ENCODE measurements around the gene LYSMD2. TPM values are rescaled to one million over a fixed set of nuclear protein-coding genes. Genes with fewer than 3 reads are reported as not detected.

LYSMD2 gene
- total and polyA plus RNA-seq, 4 experiments from 2014 or later = 33.0 to 70.8 (median 49.1) TPM

- POLR2A ChIA-PET (ENCODE audit: partially characterized antibody) = no interaction called here
These were observed 28.9 kb upstream of the LYSMD2 start for GRCh38 chr15:51766341-51766740.

DNA sequence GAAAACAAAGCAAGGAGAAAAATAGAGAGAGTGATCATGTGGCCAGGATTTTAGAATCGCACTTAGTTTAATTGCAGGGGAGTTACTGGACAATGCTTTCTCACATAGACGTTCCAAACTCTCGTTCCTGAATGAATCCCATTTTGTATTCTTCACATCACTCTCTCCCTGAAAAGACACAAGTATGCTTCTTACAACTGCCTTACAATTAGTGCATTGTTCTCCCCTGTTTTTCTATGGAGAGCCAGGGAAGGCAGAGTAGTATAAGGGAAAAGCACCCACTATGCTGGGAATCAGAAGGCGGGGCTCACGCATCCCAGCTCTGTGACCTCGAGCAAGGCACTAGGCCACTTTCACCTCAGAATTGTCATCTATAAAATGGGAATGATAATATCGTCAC, 28.3 kb upstream of the LYSMD2 start:
- ChIA-PET CTCF (ENCODE audit: partially characterized antibody) (interaction anchor here (3.1 to 4.4 kb wide), 2 partner anchors 11 to 115 kb away, joined by 15 to 24 read pairs; no protein-coding TSS in a partner anchor), POLR2A (ENCODE audit: partially characterized antibody) (no interaction called here)
- peaks cover 11 to 23% (median 15%) of the 10 kb centered on the region in 4 donors for H3K4me1 Mint-ChIP-seq
- no peak overlapping the region for H3K4me3 Mint-ChIP-seq
- Histone ChIP-seq H3K9me3 (ENCODE audit: control insufficient read depth in 1 of 2, low read length in 2 of 2) (no peaks in the 10 kb centered on the region), H3K4me1 (ENCODE audit: insufficient read depth, low read length) (peaks cover 9% of the 10 kb centered on the region), H3K4me3 (ENCODE audit: low read length in 2 of 2) (no peak overlapping the region), H3K27me3 (ENCODE audit: insufficient read depth, low read length) (no peaks in the 10 kb centered on the region), H3K36me3 (ENCODE audit: insufficient read depth, low read length) (no peaks in the 10 kb centered on the region), H3K27ac (ENCODE audit: low read depth, low read length) (no peak overlapping the region)
- no peak for DNase-seq
- H3K9me3 Mint-ChIP-seq = no peaks in the 10 kb centered on the region
- intact Hi-C loops (cut with micrococcal nuclease) = no loop called here
- peaks cover 20 to 26% of the 10 kb centered on the region in 2 donors for H3K36me3 Mint-ChIP-seq
- peak overlapping the region in 1 of 7 donors; percentile 9 for H3K27ac Mint-ChIP-seq
- no peaks in the 10 kb centered on the region for H3K27me3 Mint-ChIP-seq

More at GRCh38 chr15:51766341-51766740, 28.9 kb upstream of the LYSMD2 start:
- Mint-ChIP-seq H3K27ac (no peak overlapping the region), H3K4me3 (no peak overlapping the region), H3K36me3 (peaks cover 22 to 30% of the 10 kb centered on the region in 2 donors), H3K9me3 (no peaks in the 10 kb centered on the region), H3K27me3 (no peaks in the 10 kb centered on the region), H3K4me1 (peaks cover 11 to 23% (median 14%) of the 10 kb centered on the region in 4 donors)
- H3K9me3 ChIP-seq (ENCODE audit: control insufficient read depth in 1 of 2, low read length in 2 of 2) = no peaks in the 10 kb centered on the region
- no peak for DNase-seq
- no peaks in the 10 kb centered on the region for H3K27me3 ChIP-seq (ENCODE audit: insufficient read depth, low read length)
- H3K4me3 ChIP-seq (ENCODE audit: low read length in 2 of 2) = no peak overlapping the region
- peaks cover 9% of the 10 kb centered on the region for H3K4me1 ChIP-seq (ENCODE audit: insufficient read depth, low read length)
- intact Hi-C loops (cut with micrococcal nuclease) = no loop called here
- CTCF ChIA-PET (ENCODE audit: partially characterized antibody) = interaction anchor here (1.7 to 4.4 kb wide), 3 partner anchors 9 to 116 kb away, joined by 5 to 24 read pairs (median 15); no protein-coding TSS in a partner anchor
- H3K27ac ChIP-seq (ENCODE audit: low read depth, low read length) = no peak overlapping the region
- no peaks in the 10 kb centered on the region for H3K36me3 ChIP-seq (ENCODE audit: insufficient read depth, low read length)

- Mint-ChIP-seq H3K9me3 (no peaks in the 10 kb centered on the region), H3K4me1 (peaks cover 3 to 6% (median 4%) of the 10 kb centered on the region in 4 donors), H3K4me3 (no peak overlapping the region), H3K27me3 (no peaks in the 10 kb centered on the region), H3K36me3 (peaks cover 0 to 1% of the 10 kb centered on the region in 2 donors), H3K27ac (no peak overlapping the region)
- intact Hi-C loops (cut with micrococcal nuclease) = no loop called here
- Histone ChIP-seq H3K27ac (ENCODE audit: low read depth, low read length) (no peak overlapping the region), H3K4me1 (ENCODE audit: insufficient read depth, low read length) (no peaks in the 10 kb centered on the region), H3K27me3 (ENCODE audit: insufficient read depth, low read length) (no peaks in the 10 kb centered on the region), H3K4me3 (ENCODE audit: low read length in 2 of 2) (no peak overlapping the region), H3K9me3 (ENCODE audit: control insufficient read depth in 1 of 2, low read length in 2 of 2) (no peaks in the 10 kb centered on the region), H3K36me3 (ENCODE audit: insufficient read depth, low read length) (no peaks in the 10 kb centered on the region)
- DNase-seq = no peak
- ChIA-PET POLR2A (ENCODE audit: partially characterized antibody) (no interaction called here), CTCF (ENCODE audit: partially characterized antibody) (interaction anchor here (1.2 to 2.0 kb wide), 5 partner anchors 15 to 113 kb away, joined by 3 to 6 read pairs (median 4); no protein-coding TSS in a partner anchor)
These were observed 23.4 kb upstream of the LYSMD2 start for GRCh38 chr15:51760805-51761204.

- CTCF ChIA-PET (ENCODE audit: partially characterized antibody) = no interaction called here
- Histone ChIP-seq H3K4me1 (ENCODE audit: insufficient read depth, low read length) (no peaks in the 10 kb centered on the region), H3K36me3 (ENCODE audit: insufficient read depth, low read length) (no peaks in the 10 kb centered on the region), H3K9me3 (ENCODE audit: control insufficient read depth in 1 of 2, low read length in 2 of 2) (no peaks in the 10 kb centered on the region), H3K27me3 (ENCODE audit: insufficient read depth, low read length) (no peaks in the 10 kb centered on the region), H3K4me3 (ENCODE audit: low read length in 2 of 2) (no peak overlapping the region), H3K27ac (ENCODE audit: low read depth, low read length) (no peak overlapping the region)
- Mint-ChIP-seq H3K4me3 (no peak overlapping the region), H3K27ac (no peak overlapping the region), H3K9me3 (no peaks in the 10 kb centered on the region), H3K27me3 (no peaks in the 10 kb centered on the region), H3K4me1 (peaks cover under 1 to 13% (median 9%) of the 10 kb centered on the region in 4 donors), H3K36me3 (no peaks in the 10 kb centered on the region)
- DNase-seq = no peak
- intact Hi-C loops (cut with micrococcal nuclease) = no loop called here
- POLR2A ChIA-PET (ENCODE audit: partially characterized antibody) = no interaction called here
These were observed 22.2 kb upstream of the LYSMD2 start for GRCh38 chr15:51759557-51760070.

- H3K27ac Mint-ChIP-seq = peak overlapping the region in 1 of 7 donors; percentile 40
- H3K36me3 ChIP-seq (ENCODE audit: insufficient read depth, low read length) = no peaks in the 10 kb centered on the region
- intact Hi-C loops (cut with micrococcal nuclease) = no loop called here
- H3K27ac ChIP-seq (ENCODE audit: low read depth, low read length) = no peak overlapping the region
- H3K4me3 ChIP-seq (ENCODE audit: low read length in 2 of 2) = no peak overlapping the region
- no peak for DNase-seq
- peaks cover 8% of the 10 kb centered on the region for H3K4me1 ChIP-seq (ENCODE audit: insufficient read depth, low read length)
- peaks cover 11 to 23% (median 15%) of the 10 kb centered on the region in 4 donors for H3K4me1 Mint-ChIP-seq
- H3K9me3 ChIP-seq (ENCODE audit: control insufficient read depth in 1 of 2, low read length in 2 of 2) = no peaks in the 10 kb centered on the region
- no peak overlapping the region for H3K4me3 Mint-ChIP-seq
- no peaks in the 10 kb centered on the region for H3K27me3 ChIP-seq (ENCODE audit: insufficient read depth, low read length)
- no peaks in the 10 kb centered on the region for H3K9me3 Mint-ChIP-seq
- no peaks in the 10 kb centered on the region for H3K36me3 Mint-ChIP-seq
- ChIA-PET POLR2A (ENCODE audit: partially characterized antibody) (no interaction called here), CTCF (ENCODE audit: partially characterized antibody) (interaction anchor here (1.1 to 3.7 kb wide), 3 partner anchors 11 to 109 kb away, joined by 3 to 31 read pairs (median 13); no protein-coding TSS in a partner anchor)
- H3K27me3 Mint-ChIP-seq = no peaks in the 10 kb centered on the region
These were observed 21.2 kb upstream of the LYSMD2 start for GRCh38 chr15:51758645-51759044.

GRCh38 chr15:51757450-51757849, 20.0 kb upstream of the LYSMD2 start:
- Mint-ChIP-seq H3K4me1 (peaks cover 14 to 34% (median 23%) of the 10 kb centered on the region in 4 donors), H3K9me3 (no peaks in the 10 kb centered on the region)
- POLR2A ChIA-PET (ENCODE audit: partially characterized antibody) = interaction anchor here (0.6 to 2.6 kb wide), 2 partner anchors 20 to 101 kb away, joined by 3 to 13 read pairs; partner anchors contain the start of gene LYSMD2

GRCh38 chr15:51756482-51756881, 19.0 kb upstream of the LYSMD2 start:
- intact Hi-C loops (cut with micrococcal nuclease) = no loop called here
- Mint-ChIP-seq H3K27ac (no peak overlapping the region), H3K4me1 (peaks cover 16 to 39% (median 27%) of the 10 kb centered on the region in 4 donors), H3K9me3 (no peaks in the 10 kb centered on the region), H3K27me3 (no peaks in the 10 kb centered on the region), H3K36me3 (no peaks in the 10 kb centered on the region), H3K4me3 (no peak overlapping the region)
- Histone ChIP-seq H3K4me3 (ENCODE audit: low read length in 2 of 2) (no peak overlapping the region), H3K4me1 (ENCODE audit: insufficient read depth, low read length) (peaks cover 20% of the 10 kb centered on the region), H3K27me3 (ENCODE audit: insufficient read depth, low read length) (no peaks in the 10 kb centered on the region), H3K27ac (ENCODE audit: low read depth, low read length) (no peak overlapping the region), H3K36me3 (ENCODE audit: insufficient read depth, low read length) (no peaks in the 10 kb centered on the region), H3K9me3 (ENCODE audit: control insufficient read depth in 1 of 2, low read length in 2 of 2) (no peaks in the 10 kb centered on the region)
- POLR2A ChIA-PET (ENCODE audit: partially characterized antibody) = interaction anchor here (2.6 kb wide), 1 partner anchor 19 kb away, joined by 13 read pairs; the partner anchor contains the start of gene LYSMD2
- DNase-seq = no peak
- CTCF ChIA-PET (ENCODE audit: partially characterized antibody) = interaction anchor here (0.6 to 6.5 kb wide), 6 partner anchors 13 to 500 kb away, joined by 3 to 31 read pairs (median 8); partner anchors contain the start of gene LYSMD2

More at GRCh38 chr15:51757450-51757849, 20.0 kb upstream of the LYSMD2 start:
- Histone ChIP-seq H3K27me3 (ENCODE audit: insufficient read depth, low read length) (no peaks in the 10 kb centered on the region), H3K4me1 (ENCODE audit: insufficient read depth, low read length) (peaks cover 14% of the 10 kb centered on the region), H3K27ac (ENCODE audit: low read depth, low read length) (no peak overlapping the region), H3K4me3 (ENCODE audit: low read length in 2 of 2) (no peak overlapping the region), H3K9me3 (ENCODE audit: control insufficient read depth in 1 of 2, low read length in 2 of 2) (no peaks in the 10 kb centered on the region), H3K36me3 (ENCODE audit: insufficient read depth, low read length) (no peaks in the 10 kb centered on the region)
- DNase-seq = no peak
- intact Hi-C loops (cut with micrococcal nuclease) = no loop called here
- H3K27me3 Mint-ChIP-seq = no peaks in the 10 kb centered on the region
- peak overlapping the region in 2 of 7 donors; percentile 18 to 55 for H3K27ac Mint-ChIP-seq
- CTCF ChIA-PET (ENCODE audit: partially characterized antibody) = interaction anchor here (0.9 to 6.5 kb wide), 7 partner anchors 10 to 107 kb away, joined by 3 to 31 read pairs (median 5); partner anchors contain the start of gene LYSMD2
- no peaks in the 10 kb centered on the region for H3K36me3 Mint-ChIP-seq
- H3K4me3 Mint-ChIP-seq = no peak overlapping the region

All from CD4-positive, alpha-beta memory T cell (primary cell).